ENCODE results near the gene TRPM8.

Gene TRPM8

GRCh38 chr2:234046521-234046920 lies 129.3 kb downstream of the TRPM8 start:
- DNase-seq, result no peak
- ATAC-seq, result no peak

- ATAC-seq, result no peak
- DNase-seq, result no peak
Measured at GRCh38 chr2:234047361-234047760, 130.2 kb downstream of the TRPM8 start.

GRCh38 chr2:234048049-234048448 lies 130.9 kb downstream of the TRPM8 start:
- no peak for DNase-seq
- ATAC-seq, result no peak

GRCh38 chr2:234050455-234051135 lies 133.4 kb downstream of the TRPM8 start, which contains the start of gene SPP2:
SPP2 (plus strand) TSS chr2:234050702; CDS start chr2:234050787, 85 bp downstream.
- DNase-seq (no peak), ATAC-seq (no peak)

GRCh38 chr2:234051374-234052070 lies 134.3 kb downstream of the TRPM8 start:
- no peak for DNase-seq

GRCh38 chr2:234058881-234059280 lies 141.7 kb downstream of the TRPM8 start:
- DNase-seq, result no peak
- no peak for ATAC-seq

More at GRCh38 chr2:234051374-234052070, 134.3 kb downstream of the TRPM8 start:
- ATAC-seq, result no peak

GRCh38 chr2:234060236-234060635 lies 143.1 kb downstream of the TRPM8 start:
- ATAC-seq, result no peak
- no peak for DNase-seq

- ATAC-seq, result no peak
- DNase-seq, result no peak
Measured at GRCh38 chr2:234061624-234062257, 144.6 kb downstream of the TRPM8 start.

GRCh38 chr2:234066587-234066986 lies 149.4 kb downstream of the TRPM8 start:
- ATAC-seq, result no peak
- DNase-seq, result no peak
